Measurements from ENCODE around the gene ABCC11. TPM values are rescaled to one million over a fixed set of nuclear protein-coding genes. Genes with fewer than 3 reads are reported as not detected.

Gene ABCC11
- polyA plus RNA-seq (2012; ENCODE audit: missing spikeins): not detected

- FAIRE-seq (no peak), DNase-seq (ENCODE audit: insufficient read length) (no peak)
- TF ChIP-seq TAF1 (IDR thresholded peaks at IDR 0.05; ENCODE audit: borderline replicate concordance, low read depth, low read length): no peak
- no peak for TF ChIP-seq POLR2A (IDR thresholded peaks at IDR 0.05; ENCODE audit: low read depth, low read length)
- no peak for TF ChIP-seq POLR2AphosphoS5 (IDR thresholded peaks at IDR 0.05; ENCODE audit: low read depth, low read length)
Observed at GRCh38 chr16:48247311-48247710, at the start of gene ABCC11. ABCC11 (minus strand) TSS chr16:48247539; CDS start chr16:48231921, 15,618 bp downstream.

GRCh38 chr16:48295488-48296281, 48.3 kb upstream of the ABCC11 start:
- no peak for FAIRE-seq
- no peak for DNase-seq (ENCODE audit: insufficient read length)
- TF ChIP-seq POLR2A (IDR thresholded peaks at IDR 0.05; ENCODE audit: low read depth, low read length) (no peak), TAF1 (IDR thresholded peaks at IDR 0.05; ENCODE audit: borderline replicate concordance, low read depth, low read length) (no peak), POLR2AphosphoS5 (IDR thresholded peaks at IDR 0.05; ENCODE audit: low read depth, low read length) (no peak)

- no peak for TF ChIP-seq TAF1 (IDR thresholded peaks at IDR 0.05; ENCODE audit: borderline replicate concordance, low read depth, low read length)
- TF ChIP-seq POLR2A (IDR thresholded peaks at IDR 0.05; ENCODE audit: low read depth, low read length): no peak
- TF ChIP-seq POLR2AphosphoS5 (IDR thresholded peaks at IDR 0.05; ENCODE audit: low read depth, low read length): no peak
- FAIRE-seq: no peak
- no peak for DNase-seq (ENCODE audit: insufficient read length)
Observed at GRCh38 chr16:48294724-48295123, 47.4 kb upstream of the ABCC11 start.

- FAIRE-seq: no peak
- TF ChIP-seq POLR2A (IDR thresholded peaks at IDR 0.05; ENCODE audit: low read depth, low read length) (no peak), POLR2AphosphoS5 (IDR thresholded peaks at IDR 0.05; ENCODE audit: low read depth, low read length) (no peak), TAF1 (IDR thresholded peaks at IDR 0.05; ENCODE audit: borderline replicate concordance, low read depth, low read length) (no peak)
Observed at GRCh38 chr16:48292452-48292851, 45.1 kb upstream of the ABCC11 start.

GRCh38 chr16:48291754-48292153, 44.4 kb upstream of the ABCC11 start:
- TF ChIP-seq POLR2AphosphoS5 (IDR thresholded peaks at IDR 0.05; ENCODE audit: low read depth, low read length) (no peak), POLR2A (IDR thresholded peaks at IDR 0.05; ENCODE audit: low read depth, low read length) (no peak), TAF1 (IDR thresholded peaks at IDR 0.05; ENCODE audit: borderline replicate concordance, low read depth, low read length) (no peak)
- DNase-seq (ENCODE audit: insufficient read length): no peak
- no peak for FAIRE-seq

More at GRCh38 chr16:48292452-48292851, 45.1 kb upstream of the ABCC11 start:
- DNase-seq (ENCODE audit: insufficient read length): no peak

GRCh38 chr16:48291303-48291702, 44.0 kb upstream of the ABCC11 start:
- no peak for TF ChIP-seq POLR2AphosphoS5 (IDR thresholded peaks at IDR 0.05; ENCODE audit: low read depth, low read length)
- TF ChIP-seq POLR2A (IDR thresholded peaks at IDR 0.05; ENCODE audit: low read depth, low read length): no peak
- TF ChIP-seq TAF1 (IDR thresholded peaks at IDR 0.05; ENCODE audit: borderline replicate concordance, low read depth, low read length): no peak
- no peak for FAIRE-seq

GRCh38 chr16:48287239-48287638, 39.9 kb upstream of the ABCC11 start:
- TF ChIP-seq TAF1 (IDR thresholded peaks at IDR 0.05; ENCODE audit: borderline replicate concordance, low read depth, low read length): no peak
- no peak for TF ChIP-seq POLR2AphosphoS5 (IDR thresholded peaks at IDR 0.05; ENCODE audit: low read depth, low read length)
- TF ChIP-seq POLR2A (IDR thresholded peaks at IDR 0.05; ENCODE audit: low read depth, low read length): no peak
- FAIRE-seq (no peak), DNase-seq (ENCODE audit: insufficient read length) (no peak)

More at GRCh38 chr16:48291303-48291702, 44.0 kb upstream of the ABCC11 start:
- no peak for DNase-seq (ENCODE audit: insufficient read length)

- FAIRE-seq (no peak), DNase-seq (ENCODE audit: insufficient read length) (no peak)
- TF ChIP-seq POLR2AphosphoS5 (IDR thresholded peaks at IDR 0.05; ENCODE audit: low read depth, low read length): no peak
- no peak for TF ChIP-seq POLR2A (IDR thresholded peaks at IDR 0.05; ENCODE audit: low read depth, low read length)
- TF ChIP-seq TAF1 (IDR thresholded peaks at IDR 0.05; ENCODE audit: borderline replicate concordance, low read depth, low read length): no peak
Observed at GRCh38 chr16:48284772-48285409, 37.6 kb upstream of the ABCC11 start.

GRCh38 chr16:48282636-48283263, 35.4 kb upstream of the ABCC11 start:
- TF ChIP-seq TAF1 (IDR thresholded peaks at IDR 0.05; ENCODE audit: borderline replicate concordance, low read depth, low read length) (no peak), POLR2A (IDR thresholded peaks at IDR 0.05; ENCODE audit: low read depth, low read length) (no peak), POLR2AphosphoS5 (IDR thresholded peaks at IDR 0.05; ENCODE audit: low read depth, low read length) (no peak)
- DNase-seq (ENCODE audit: insufficient read length) (no peak), FAIRE-seq (no peak)

GRCh38 chr16:48280546-48280945, 33.2 kb upstream of the ABCC11 start:
- TF ChIP-seq POLR2AphosphoS5 (IDR thresholded peaks at IDR 0.05; ENCODE audit: low read depth, low read length) (no peak), POLR2A (IDR thresholded peaks at IDR 0.05; ENCODE audit: low read depth, low read length) (no peak), TAF1 (IDR thresholded peaks at IDR 0.05; ENCODE audit: borderline replicate concordance, low read depth, low read length) (no peak)
- DNase-seq (ENCODE audit: insufficient read length): no peak
- FAIRE-seq: no peak

- no peak for TF ChIP-seq TAF1 (IDR thresholded peaks at IDR 0.05; ENCODE audit: borderline replicate concordance, low read depth, low read length)
- TF ChIP-seq POLR2A (IDR thresholded peaks at IDR 0.05; ENCODE audit: low read depth, low read length): no peak
- TF ChIP-seq POLR2AphosphoS5 (IDR thresholded peaks at IDR 0.05; ENCODE audit: low read depth, low read length): no peak
- no peak for DNase-seq (ENCODE audit: insufficient read length)
- no peak for FAIRE-seq
Observed at GRCh38 chr16:48279199-48279598, 31.9 kb upstream of the ABCC11 start.

Data from GM12892 (cell line).